ENCODE data around the gene ICAM5.

DNA sequence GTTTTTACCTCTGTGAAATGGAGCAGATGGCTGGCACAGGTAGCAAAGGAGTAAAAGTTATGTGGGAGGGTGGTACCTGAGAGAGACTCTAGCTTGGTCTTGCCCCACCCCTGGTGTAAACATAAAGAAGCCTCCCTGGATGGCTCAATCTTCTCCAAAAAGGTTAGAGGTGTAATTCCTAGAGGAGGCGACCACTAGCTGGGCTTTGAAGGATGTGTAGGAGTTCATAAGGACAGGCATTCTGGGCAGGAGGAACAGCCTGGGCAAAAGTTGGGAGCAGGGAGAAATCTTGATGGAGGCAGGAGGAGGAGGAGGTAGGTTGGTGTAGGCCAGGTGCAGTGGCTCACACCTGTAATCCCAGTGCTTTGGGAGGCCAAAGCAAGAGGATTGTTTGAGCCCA, 10.8 kb upstream of the ICAM5 start:
- TF ChIP-seq, protein P1, sequence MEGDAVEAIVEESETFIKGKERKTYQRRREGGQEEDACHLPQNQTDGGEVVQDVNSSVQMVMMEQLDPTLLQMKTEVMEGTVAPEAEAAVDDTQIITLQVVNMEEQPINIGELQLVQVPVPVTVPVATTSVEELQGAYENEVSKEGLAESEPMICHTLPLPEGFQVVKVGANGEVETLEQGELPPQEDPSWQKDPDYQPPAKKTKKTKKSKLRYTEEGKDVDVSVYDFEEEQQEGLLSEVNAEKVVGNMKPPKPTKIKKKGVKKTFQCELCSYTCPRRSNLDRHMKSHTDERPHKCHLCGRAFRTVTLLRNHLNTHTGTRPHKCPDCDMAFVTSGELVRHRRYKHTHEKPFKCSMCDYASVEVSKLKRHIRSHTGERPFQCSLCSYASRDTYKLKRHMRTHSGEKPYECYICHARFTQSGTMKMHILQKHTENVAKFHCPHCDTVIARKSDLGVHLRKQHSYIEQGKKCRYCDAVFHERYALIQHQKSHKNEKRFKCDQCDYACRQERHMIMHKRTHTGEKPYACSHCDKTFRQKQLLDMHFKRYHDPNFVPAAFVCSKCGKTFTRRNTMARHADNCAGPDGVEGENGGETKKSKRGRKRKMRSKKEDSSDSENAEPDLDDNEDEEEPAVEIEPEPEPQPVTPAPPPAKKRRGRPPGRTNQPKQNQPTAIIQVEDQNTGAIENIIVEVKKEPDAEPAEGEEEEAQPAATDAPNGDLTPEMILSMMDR (IDR thresholded peaks at IDR 0.05) = no peak
- TF ChIP-seq, protein P2, sequence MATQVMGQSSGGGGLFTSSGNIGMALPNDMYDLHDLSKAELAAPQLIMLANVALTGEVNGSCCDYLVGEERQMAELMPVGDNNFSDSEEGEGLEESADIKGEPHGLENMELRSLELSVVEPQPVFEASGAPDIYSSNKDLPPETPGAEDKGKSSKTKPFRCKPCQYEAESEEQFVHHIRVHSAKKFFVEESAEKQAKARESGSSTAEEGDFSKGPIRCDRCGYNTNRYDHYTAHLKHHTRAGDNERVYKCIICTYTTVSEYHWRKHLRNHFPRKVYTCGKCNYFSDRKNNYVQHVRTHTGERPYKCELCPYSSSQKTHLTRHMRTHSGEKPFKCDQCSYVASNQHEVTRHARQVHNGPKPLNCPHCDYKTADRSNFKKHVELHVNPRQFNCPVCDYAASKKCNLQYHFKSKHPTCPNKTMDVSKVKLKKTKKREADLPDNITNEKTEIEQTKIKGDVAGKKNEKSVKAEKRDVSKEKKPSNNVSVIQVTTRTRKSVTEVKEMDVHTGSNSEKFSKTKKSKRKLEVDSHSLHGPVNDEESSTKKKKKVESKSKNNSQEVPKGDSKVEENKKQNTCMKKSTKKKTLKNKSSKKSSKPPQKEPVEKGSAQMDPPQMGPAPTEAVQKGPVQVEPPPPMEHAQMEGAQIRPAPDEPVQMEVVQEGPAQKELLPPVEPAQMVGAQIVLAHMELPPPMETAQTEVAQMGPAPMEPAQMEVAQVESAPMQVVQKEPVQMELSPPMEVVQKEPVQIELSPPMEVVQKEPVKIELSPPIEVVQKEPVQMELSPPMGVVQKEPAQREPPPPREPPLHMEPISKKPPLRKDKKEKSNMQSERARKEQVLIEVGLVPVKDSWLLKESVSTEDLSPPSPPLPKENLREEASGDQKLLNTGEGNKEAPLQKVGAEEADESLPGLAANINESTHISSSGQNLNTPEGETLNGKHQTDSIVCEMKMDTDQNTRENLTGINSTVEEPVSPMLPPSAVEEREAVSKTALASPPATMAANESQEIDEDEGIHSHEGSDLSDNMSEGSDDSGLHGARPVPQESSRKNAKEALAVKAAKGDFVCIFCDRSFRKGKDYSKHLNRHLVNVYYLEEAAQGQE (IDR thresholded peaks at IDR 0.05; ENCODE audit: insufficient read depth in 1 of 2, low read depth in 2 of 2, low read length in 1 of 2) = no peak

Data from Panc1 (cell line).